Upper lobe of left lung (tissue), 6 donors: ENCODE results near the gene LMO7. TPM values are rescaled to one million over a fixed set of nuclear protein-coding genes. Genes with fewer than 3 reads are reported as not detected.

Source experiments
- ATAC-seq, 2 donors: fragments of 200-7000 bp; cut with Tn5 transposase; one replicate each; pipeline ENCODE4 v1.9.1; 2022; ENCODE audit warnings: mild to moderate bottlenecking in 2 of 2, moderate library complexity in 2 of 2; ENCODE audit not compliant: low FRiP score in 2 of 2
- DNase-seq, 2 donors: peaks; one replicate each; pipeline ENCODE4 v3.0.0-alpha.2; 2019 to 2020
- H3K27ac ChIP-seq, 4 donors: fragments of 200-600 bp; sonication (generic); one replicate each; pipeline ENCODE4 v1.5.1; 2016 to 2019
- H3K27me3 ChIP-seq, 4 donors: fragments of 200-600 bp; sonication (generic); one replicate each; pipeline ENCODE4 v1.5.1; 2017 to 2019
- H3K36me3 ChIP-seq, 4 donors: fragments of 200-600 bp; sonication (generic); one replicate each; pipeline ENCODE4 v1.5.1; 2016 to 2019
- H3K4me1 ChIP-seq, 4 donors: fragments of 200-600 bp; sonication (generic); one replicate each; pipeline ENCODE4 v1.5.1; 2018 to 2019
- H3K4me3 ChIP-seq, 4 donors: fragments of 200-600 bp; sonication (generic); one replicate each; pipeline ENCODE4 v1.5.1; 2017 to 2019; ENCODE audit warnings: mild to moderate bottlenecking in 2 of 4, moderate library complexity in 1 of 4
- H3K9me3 ChIP-seq, 4 donors: fragments of 200-600 bp; sonication (generic); one replicate each; pipeline ENCODE4 v1.5.1; 2018 to 2019
- CTCF ChIP-seq, 6 experiments: fragments of 450-650 bp in 4 of 6; fragments of 200-600 bp in 2 of 6; sonication (generic) in 2 of 6; IDR thresholded peaks; one replicate each; pipeline ENCODE4 v1.5.1; 2016 to 2019; ENCODE audit warnings: antibody characterized with exemption in 6 of 6
- EP300 ChIP-seq, 4 donors: sonication (generic); formaldehyde crosslinking; IDR thresholded peaks; one replicate each; pipeline ENCODE4 v1.5.1; 2017; ENCODE audit warnings: antibody characterized with exemption in 4 of 4, control low read depth in 2 of 4
- POLR2A ChIP-seq, 4 donors: fragments of 450-650 bp; IDR thresholded peaks; one replicate each; pipeline ENCODE4 v1.5.1; 2016 to 2017; ENCODE audit warnings: antibody characterized with exemption in 4 of 4, mild to moderate bottlenecking in 2 of 4
- POLR2AphosphoS5 ChIP-seq, 2 donors: sonication (generic); formaldehyde crosslinking; IDR thresholded peaks; one replicate each; pipeline ENCODE4 v1.5.1; 2017; ENCODE audit warnings: antibody characterized with exemption in 2 of 2
- WGBS, 2 donors: methylation state at CpG; one replicate each; pipeline ENCODE4 v1.1.5; 2017 to 2018; 5-methylcytosine and 5-hydroxymethylcytosine counted together
- total RNA-seq, 6 donors: library from RNA; depleted of rRNA in 4 of 6; stranded (reverse); fragments of >200 nt in 4 of 6; gene quantifications; one replicate each; pipeline versions ENCODE4 v1.1.0 to v1.2.1, GENCODE V29; 2016 to 2021
- donor health status: DM: no; HTN: no; CAD: no; lungs with moderate emphysema.
- donor health status: DM: no; HTN: yes; CAD: no; lungs with severe emphysema.

LMO7 gene
- total RNA-seq, 6 donors from 2014 or later, result 327 to 1,155 (median 811) TPM

- 56 to 63% methylated on average over 1 of the region's 1 CpG for WGBS, 2 donors
- DNase-seq, result no peak
- TF ChIP-seq CTCF (IDR thresholded peaks at IDR 0.05) (no peak), POLR2AphosphoS5 (IDR thresholded peaks at IDR 0.05) (no peak), POLR2A (IDR thresholded peaks at IDR 0.05) (no peak), EP300 (IDR thresholded peaks at IDR 0.05) (no peak)
- Histone ChIP-seq H3K4me1 (peaks cover 0 to 7% (median 0%) of the 10 kb centered on the region in 4 donors), H3K27ac (no peak overlapping the region), H3K27me3 (no peaks in the 10 kb centered on the region), H3K9me3 (no peaks in the 10 kb centered on the region), H3K4me3 (no peak overlapping the region), H3K36me3 (no peaks in the 10 kb centered on the region)
- no peak for ATAC-seq
Measured at GRCh38 chr13:75643182-75643581, 7.1 kb downstream of the LMO7 start.

- ATAC-seq (no peak), DNase-seq (no peak)
- Histone ChIP-seq H3K36me3 (no peaks in the 10 kb centered on the region), H3K9me3 (no peaks in the 10 kb centered on the region), H3K27me3 (no peaks in the 10 kb centered on the region), H3K27ac (no peak overlapping the region), H3K4me1 (peaks cover 0 to 7% (median 0%) of the 10 kb centered on the region in 4 donors), H3K4me3 (no peak overlapping the region)
- no peak for TF ChIP-seq EP300 (IDR thresholded peaks at IDR 0.05)
- no peak for TF ChIP-seq POLR2A (IDR thresholded peaks at IDR 0.05)
- no peak for TF ChIP-seq POLR2AphosphoS5 (IDR thresholded peaks at IDR 0.05)
Measured at GRCh38 chr13:75643693-75644092, 7.6 kb downstream of the LMO7 start.

GRCh38 chr13:75645141-75645540 is 9.0 kb downstream of the LMO7 start:
- no peaks in the 10 kb centered on the region for H3K9me3 ChIP-seq
- no peaks in the 10 kb centered on the region for H3K36me3 ChIP-seq
- WGBS, 2 donors, result 86 to 88% methylated on average over 3 of the region's 3 CpGs
- no peak overlapping the region for H3K4me3 ChIP-seq
- TF ChIP-seq EP300 (IDR thresholded peaks at IDR 0.05) (no peak), CTCF (IDR thresholded peaks at IDR 0.05) (no peak), POLR2AphosphoS5 (IDR thresholded peaks at IDR 0.05) (no peak), POLR2A (IDR thresholded peaks at IDR 0.05) (no peak)
- no peaks in the 10 kb centered on the region for H3K27me3 ChIP-seq
- no peak overlapping the region for H3K27ac ChIP-seq
- DNase-seq, result no peak
- no peak for ATAC-seq
- peaks cover 0 to 7% (median 0%) of the 10 kb centered on the region in 4 donors for H3K4me1 ChIP-seq

- WGBS, 2 donors, result 83 to 91% methylated on average over 1 of the region's 1 CpG
- no peak overlapping the region for H3K27ac ChIP-seq
- no peak for TF ChIP-seq CTCF (IDR thresholded peaks at IDR 0.05)
- TF ChIP-seq POLR2A (IDR thresholded peaks at IDR 0.05), result no peak
- TF ChIP-seq POLR2AphosphoS5 (IDR thresholded peaks at IDR 0.05), result no peak
- TF ChIP-seq EP300 (IDR thresholded peaks at IDR 0.05), result no peak
- H3K4me3 ChIP-seq, result no peak overlapping the region
- ATAC-seq (no peak), DNase-seq (no peak)
- H3K27me3 ChIP-seq, result no peaks in the 10 kb centered on the region
- H3K36me3 ChIP-seq, result no peaks in the 10 kb centered on the region
- no peaks in the 10 kb centered on the region for H3K4me1 ChIP-seq
- H3K9me3 ChIP-seq, result no peaks in the 10 kb centered on the region
Measured at GRCh38 chr13:75647126-75647784, 11.1 kb downstream of the LMO7 start.

GRCh38 chr13:75648446-75648845 is 12.3 kb downstream of the LMO7 start:
- Histone ChIP-seq H3K4me3 (no peak overlapping the region), H3K9me3 (no peaks in the 10 kb centered on the region), H3K27ac (no peak overlapping the region), H3K36me3 (no peaks in the 10 kb centered on the region), H3K27me3 (no peaks in the 10 kb centered on the region), H3K4me1 (no peaks in the 10 kb centered on the region)
- ATAC-seq (no peak), DNase-seq (no peak)
- 98 to 99% methylated on average over 2 of the region's 2 CpGs for WGBS, 2 donors
- TF ChIP-seq CTCF (IDR thresholded peaks at IDR 0.05) (no peak), EP300 (IDR thresholded peaks at IDR 0.05) (no peak), POLR2A (IDR thresholded peaks at IDR 0.05) (no peak), POLR2AphosphoS5 (IDR thresholded peaks at IDR 0.05) (no peak)
